Esophagus muscularis mucosa (tissue), 4 donors: Measurements from ENCODE around the gene GTF3C5. TPM values are rescaled to one million over a fixed set of nuclear protein-coding genes. Genes with fewer than 3 reads are reported as not detected.

Source experiments
- DNase-seq: peaks from one replicate; pipeline ENCODE4 v3.0.0-alpha.2; 2017; ENCODE audit errors: extremely low spot score
- H3K27ac ChIP-seq, 4 donors: fragments of 200-600 bp; sonication (generic); replicated peaks in 1 of 4; 1 replicate in 3 of 4; 2 replicates in 1 of 4; pipeline ENCODE4 v1.5.1; 2016 to 2019; ENCODE audit warnings: mild to moderate bottlenecking in 1 of 4
- H3K27me3 ChIP-seq, 4 donors: fragments of 200-600 bp; sonication (generic); one replicate each; pipeline versions ENCODE4 v1.5.1 to v1.6.0; 2016 to 2019
- H3K36me3 ChIP-seq, 4 donors: fragments of 200-600 bp; sonication (generic); one replicate each; pipeline ENCODE4 v1.5.1; 2016 to 2019
- H3K4me1 ChIP-seq, 4 donors: fragments of 200-600 bp; sonication (generic); one replicate each; pipeline ENCODE4 v1.5.1; 2016 to 2019
- H3K4me3 ChIP-seq, 4 donors: fragments of 200-600 bp; sonication (generic); 1 replicate in 2 of 4; 2 replicates in 2 of 4; pipeline ENCODE4 v1.5.1; 2016 to 2019; ENCODE audit warnings: mild to moderate bottlenecking in 4 of 4, moderate library complexity in 1 of 4
- H3K9me3 ChIP-seq, 4 donors: fragments of 200-600 bp; sonication (generic); 1 replicate in 3 of 4; 2 replicates in 1 of 4; pipeline ENCODE4 v1.5.1; 2016 to 2019
- EP300 ChIP-seq: sonication (generic); formaldehyde crosslinking; IDR thresholded peaks from one replicate; pipeline ENCODE4 v1.6.1; 2017; ENCODE audit warnings: antibody characterized with exemption
- POLR2A ChIP-seq: fragments of 450-650 bp; IDR thresholded peaks from one replicate; pipeline ENCODE4 v1.6.1; 2017; ENCODE audit warnings: antibody characterized with exemption, moderate library complexity, mild to moderate bottlenecking, low read depth
- POLR2AphosphoS5 ChIP-seq, 2 donors: sonication (generic); formaldehyde crosslinking; IDR thresholded peaks; one replicate each; pipeline ENCODE4 v1.6.1; 2017; ENCODE audit warnings: antibody characterized with exemption in 2 of 2
- WGBS: methylation state at CpG from one replicate; pipeline ENCODE4 v1.1.5; 2018; 5-methylcytosine and 5-hydroxymethylcytosine counted together
- intact Hi-C: fragments of 100-400 bp; cut with DNase I; formaldehyde crosslinking; loops from one replicate; pipeline ENCODE4 v1.15.1; 2023
- total RNA-seq, 4 donors: library from RNA; depleted of rRNA; stranded (reverse); fragments of >200 nt; gene quantifications; one replicate each; pipeline versions ENCODE4 v1.1.0 to v1.2.1, GENCODE V29; 2016
- TF ChIP-seq, protein P1 (sequence below), 3 experiments: fragments of 200-600 bp in 2 of 3; fragments of 450-650 bp in 1 of 3; sonication (generic) in 2 of 3; IDR thresholded peaks; one replicate each; pipeline ENCODE4 v1.5.1; 2017 to 2019; ENCODE audit warnings: antibody characterized with exemption in 3 of 3, mild to moderate bottlenecking in 2 of 3, moderate library complexity in 1 of 3

Gene GTF3C5
- total RNA-seq, 4 donors from 2014 or later = 38.9 to 58.1 (median 42.4) TPM

- Histone ChIP-seq H3K4me3 (no peak overlapping the region), H3K9me3 (no peaks in the 10 kb centered on the region), H3K4me1 (peaks cover 0 to 12% (median 0%) of the 10 kb centered on the region in 4 donors), H3K27me3 (no peaks in the 10 kb centered on the region), H3K36me3 (peaks cover 74 to 100% (median 97%) of the 10 kb centered on the region in 4 donors), H3K27ac (no peak overlapping the region)
- DNase-seq = no peak
- intact Hi-C loops = no loop called here
- TF ChIP-seq, protein P1, sequence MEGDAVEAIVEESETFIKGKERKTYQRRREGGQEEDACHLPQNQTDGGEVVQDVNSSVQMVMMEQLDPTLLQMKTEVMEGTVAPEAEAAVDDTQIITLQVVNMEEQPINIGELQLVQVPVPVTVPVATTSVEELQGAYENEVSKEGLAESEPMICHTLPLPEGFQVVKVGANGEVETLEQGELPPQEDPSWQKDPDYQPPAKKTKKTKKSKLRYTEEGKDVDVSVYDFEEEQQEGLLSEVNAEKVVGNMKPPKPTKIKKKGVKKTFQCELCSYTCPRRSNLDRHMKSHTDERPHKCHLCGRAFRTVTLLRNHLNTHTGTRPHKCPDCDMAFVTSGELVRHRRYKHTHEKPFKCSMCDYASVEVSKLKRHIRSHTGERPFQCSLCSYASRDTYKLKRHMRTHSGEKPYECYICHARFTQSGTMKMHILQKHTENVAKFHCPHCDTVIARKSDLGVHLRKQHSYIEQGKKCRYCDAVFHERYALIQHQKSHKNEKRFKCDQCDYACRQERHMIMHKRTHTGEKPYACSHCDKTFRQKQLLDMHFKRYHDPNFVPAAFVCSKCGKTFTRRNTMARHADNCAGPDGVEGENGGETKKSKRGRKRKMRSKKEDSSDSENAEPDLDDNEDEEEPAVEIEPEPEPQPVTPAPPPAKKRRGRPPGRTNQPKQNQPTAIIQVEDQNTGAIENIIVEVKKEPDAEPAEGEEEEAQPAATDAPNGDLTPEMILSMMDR (IDR thresholded peaks at IDR 0.05) = no peak
- no peak for TF ChIP-seq POLR2AphosphoS5 (IDR thresholded peaks at IDR 0.05)
- no peak for TF ChIP-seq POLR2A
- TF ChIP-seq EP300 = no peak
- WGBS = 94% methylated on average over 8 of the region's 10 CpGs
Observed at GRCh38 chr9:133050781-133051180, 20.0 kb downstream of the GTF3C5 start.

- Histone ChIP-seq H3K27me3 (no peaks in the 10 kb centered on the region), H3K36me3 (peaks cover 72 to 100% (median 97%) of the 10 kb centered on the region in 4 donors), H3K27ac (no peak overlapping the region), H3K4me1 (peaks cover 0 to 12% (median 0%) of the 10 kb centered on the region in 4 donors), H3K9me3 (no peaks in the 10 kb centered on the region), H3K4me3 (no peak overlapping the region)
- no peak for DNase-seq
- TF ChIP-seq POLR2A = no peak
- TF ChIP-seq EP300 = no peak
- TF ChIP-seq POLR2AphosphoS5 (IDR thresholded peaks at IDR 0.05) = no peak
- TF ChIP-seq, protein P1 (IDR thresholded peaks at IDR 0.05) = no peak
- intact Hi-C loops = no loop called here
- 96% methylated on average over 18 of the region's 20 CpGs for WGBS
Observed at GRCh38 chr9:133051281-133051900, 20.6 kb downstream of the GTF3C5 start.

DNA sequence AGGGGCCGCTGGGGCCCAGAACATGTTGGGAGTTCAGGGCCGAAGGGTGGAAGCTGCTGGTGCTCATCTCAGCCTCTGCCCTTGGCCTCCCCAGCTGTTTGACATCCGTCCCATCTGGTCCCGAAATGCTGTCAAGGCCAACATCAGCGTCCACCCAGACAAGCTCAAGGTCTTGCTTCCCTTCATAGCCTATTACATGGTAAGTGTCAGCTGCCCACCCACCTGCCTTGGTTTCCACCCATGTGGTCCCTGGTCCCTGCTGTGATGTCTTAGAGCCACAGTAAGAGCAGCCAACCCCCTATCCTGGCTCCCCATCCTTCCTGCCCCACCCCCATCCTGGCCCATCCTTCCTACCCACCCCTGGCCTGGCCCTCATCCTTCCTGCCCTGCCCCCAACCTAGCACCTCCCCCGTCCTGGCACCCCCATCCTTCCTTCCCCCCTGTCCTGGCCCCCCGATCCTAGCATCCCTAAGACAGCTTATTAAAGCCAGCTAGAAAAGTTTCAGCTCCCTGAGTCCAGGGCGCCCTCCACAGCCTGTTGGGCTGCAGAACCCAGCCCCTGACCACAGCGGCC is 21.3 kb downstream of the GTF3C5 start:
- peaks cover 0 to 12% (median 0%) of the 10 kb centered on the region in 4 donors for H3K4me1 ChIP-seq
- 97% methylated on average over 9 of the region's 9 CpGs for WGBS
- no peak overlapping the region for H3K4me3 ChIP-seq
- no peaks in the 10 kb centered on the region for H3K27me3 ChIP-seq
- no peaks in the 10 kb centered on the region for H3K9me3 ChIP-seq
- no peak for DNase-seq
- TF ChIP-seq POLR2A (no peak), POLR2AphosphoS5 (IDR thresholded peaks at IDR 0.05) (no peak), EP300 (no peak)
- TF ChIP-seq, protein P1 (IDR thresholded peaks at IDR 0.05) = no peak
- intact Hi-C loops = no loop called here
- peaks cover 71 to 100% (median 97%) of the 10 kb centered on the region in 4 donors for H3K36me3 ChIP-seq
- H3K27ac ChIP-seq = no peak overlapping the region

DNA sequence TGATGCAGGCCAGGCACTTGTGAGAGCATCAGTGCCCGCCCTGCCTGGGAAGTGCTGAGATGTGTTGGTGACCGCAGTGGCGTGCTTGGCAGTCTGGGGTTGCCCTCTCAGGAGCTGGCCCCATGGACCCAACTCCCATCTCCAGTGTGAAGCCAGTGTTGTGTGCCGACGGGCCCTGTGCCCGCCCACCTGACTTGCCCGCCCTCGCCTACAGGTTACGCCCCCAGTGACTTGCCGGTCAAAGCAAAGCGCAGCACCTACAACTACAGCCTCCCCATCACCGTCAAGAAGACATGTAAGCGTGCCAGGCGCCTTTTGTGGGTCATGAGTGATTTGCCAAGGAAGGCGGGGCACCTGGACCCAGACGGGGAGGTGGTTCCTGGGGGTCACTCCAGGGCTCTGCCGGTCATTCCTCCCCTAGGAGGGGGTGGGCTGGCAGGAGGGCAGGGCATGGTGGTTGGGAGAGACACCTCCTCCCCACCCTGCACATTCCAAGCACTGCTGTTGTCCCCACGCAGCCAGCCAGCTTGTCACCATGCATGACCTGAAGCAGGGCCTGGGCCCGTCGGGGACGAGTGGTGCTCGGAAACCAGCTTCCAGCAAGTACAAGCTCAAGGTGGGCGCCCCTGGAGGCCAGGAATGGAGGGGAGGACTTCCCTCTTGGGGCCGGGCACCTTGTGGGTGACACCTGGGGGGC is 23.5 kb downstream of the GTF3C5 start:
- no peak overlapping the region for H3K27ac ChIP-seq
- TF ChIP-seq POLR2A = no peak
- no peak for TF ChIP-seq EP300
- TF ChIP-seq POLR2AphosphoS5 (IDR thresholded peaks at IDR 0.05) = no peak
- TF ChIP-seq, protein P1 (IDR thresholded peaks at IDR 0.05) = no peak
- peaks cover 0 to 12% (median 0%) of the 10 kb centered on the region in 4 donors for H3K4me1 ChIP-seq
- H3K4me3 ChIP-seq = no peak overlapping the region
- H3K9me3 ChIP-seq = no peaks in the 10 kb centered on the region
- DNase-seq = no peak
- WGBS = 90% methylated on average over 8 of the region's 24 CpGs
- H3K36me3 ChIP-seq = peaks cover 77 to 95% (median 91%) of the 10 kb centered on the region in 4 donors
- no peaks in the 10 kb centered on the region for H3K27me3 ChIP-seq
- intact Hi-C loops = no loop called here
